A673 (cell line): ENCODE data around the gene CC2D1A. TPM values are rescaled to one million over a fixed set of nuclear protein-coding genes. Genes with fewer than 3 reads are reported as not detected.

Source experiments
- BruUV-seq: library from RNA; stranded (reverse); fragments of 400-500 nt; replicated peaks from 2 replicates; lab custom pipeline; 2021; lab: Mats Ljungman, UMichigan
- CTCF ChIA-PET: fragments of 300-600 bp; sonication (Branson Sonifier 250); formaldehyde crosslinking; loops from one replicate; lab custom pipeline; 2022; ENCODE audit warnings: antibody characterized with exemption; lab: Charles Lee
- POLR2A ChIA-PET: fragments of 300-600 bp; sonication (Branson Sonifier 250); formaldehyde crosslinking; loops from one replicate; lab custom pipeline; 2022; ENCODE audit warnings: antibody characterized with exemption; ENCODE audit not compliant: low non-redundant PET; lab: Charles Lee
- DNase-seq: peaks from one replicate; pipeline ENCODE4 v3.0.0-alpha.2; 2015; ENCODE audit warnings: low spot score
- H3K27ac ChIP-seq: fragments of 200-600 bp; sonication (generic); 2 replicates; pipeline ENCODE4 v1.5.1; 2016; ENCODE audit warnings: mixed run types, low read depth, mild to moderate bottlenecking, mixed read lengths, antibody characterized with exemption, low read length; ENCODE audit not compliant: poor library complexity, severe bottlenecking
- H3K27me3 ChIP-seq: fragments of 200-600 bp; sonication (generic); replicated peaks from 2 replicates; pipeline ENCODE4 v1.6.1; 2017; ENCODE audit warnings: mixed run types, low read depth, mild to moderate bottlenecking, mixed read lengths, antibody characterized with exemption, low read length; ENCODE audit not compliant: insufficient read depth, poor library complexity
- H3K36me3 ChIP-seq: fragments of 200-600 bp; sonication (generic); 2 replicates; pipeline ENCODE4 v1.6.1; 2016; ENCODE audit warnings: mixed run types, mild to moderate bottlenecking, mixed read lengths, antibody characterized with exemption, low read length; ENCODE audit not compliant: insufficient read depth, poor library complexity, severe bottlenecking
- H3K4me1 ChIP-seq: fragments of 200-600 bp; sonication (generic); 2 replicates; pipeline ENCODE4 v1.6.1; 2017; ENCODE audit warnings: mixed run types, mild to moderate bottlenecking, mixed read lengths, antibody characterized with exemption, low read length; ENCODE audit not compliant: insufficient read depth, poor library complexity, severe bottlenecking
- H3K4me3 ChIP-seq: fragments of 200-600 bp; sonication (generic); 2 replicates; pipeline ENCODE4 v1.5.1; 2016; ENCODE audit warnings: low read depth, mixed run types, mild to moderate bottlenecking, mixed read lengths, low read length; ENCODE audit not compliant: poor library complexity, severe bottlenecking
- H3K9me3 ChIP-seq: fragments of 200-600 bp; sonication (generic); 2 replicates; pipeline ENCODE4 v1.6.1; 2016; ENCODE audit warnings: mixed run types, low read depth, mild to moderate bottlenecking, mixed read lengths, antibody characterized with exemption, low read length; ENCODE audit not compliant: poor library complexity, severe bottlenecking
- EZH2 ChIP-seq: fragments of 200-600 bp; sonication (generic); IDR thresholded peaks from 2 replicates; pipeline ENCODE4 v1.6.1; 2017; ENCODE audit warnings: borderline replicate concordance, low read depth, mild to moderate bottlenecking, mixed read lengths, antibody characterized with exemption, low read length; ENCODE audit not compliant: poor library complexity, severe bottlenecking
- intact Hi-C: fragments of 100-400 bp; cut with micrococcal nuclease; formaldehyde crosslinking; loops from one replicate; pipeline ENCODE4 v1.10.0; 2022; ENCODE audit not compliant: unreplicated experiment
- total RNA-seq: library from RNA; stranded (reverse); gene quantifications from 2 replicates; pipeline ENCODE4 v1.2.3, GENCODE V29; 2021
- TF ChIP-seq, protein P1 (sequence below): fragments of 300-800, 200-600 bp; sonication (generic); conservative IDR thresholded peaks from 2 replicates; pipeline ENCODE4 v1.5.1; 2017; ENCODE audit warnings: low read depth, mild to moderate bottlenecking, antibody characterized with exemption, low read length, moderate library complexity, mixed read lengths

Gene CC2D1A
- total RNA-seq, 1 experiment from 2014 or later = 38.6 TPM

GRCh38 chr19:13923194-13923987 is 17.4 kb downstream of the CC2D1A start:
- Histone ChIP-seq H3K27ac (no peak overlapping the region), H3K4me3 (no peak overlapping the region), H3K36me3 (peaks cover 26% of the 10 kb centered on the region), H3K4me1 (no peaks in the 10 kb centered on the region), H3K9me3 (peaks cover 5% of the 10 kb centered on the region), H3K27me3 (no peaks in the 10 kb centered on the region)
- intact Hi-C loops = no loop called here
- POLR2A ChIA-PET = no interaction called here
- no TSS peak for BruUV-seq
- no peak for DNase-seq
- TF ChIP-seq EZH2 = no peak
- TF ChIP-seq, protein P1, sequence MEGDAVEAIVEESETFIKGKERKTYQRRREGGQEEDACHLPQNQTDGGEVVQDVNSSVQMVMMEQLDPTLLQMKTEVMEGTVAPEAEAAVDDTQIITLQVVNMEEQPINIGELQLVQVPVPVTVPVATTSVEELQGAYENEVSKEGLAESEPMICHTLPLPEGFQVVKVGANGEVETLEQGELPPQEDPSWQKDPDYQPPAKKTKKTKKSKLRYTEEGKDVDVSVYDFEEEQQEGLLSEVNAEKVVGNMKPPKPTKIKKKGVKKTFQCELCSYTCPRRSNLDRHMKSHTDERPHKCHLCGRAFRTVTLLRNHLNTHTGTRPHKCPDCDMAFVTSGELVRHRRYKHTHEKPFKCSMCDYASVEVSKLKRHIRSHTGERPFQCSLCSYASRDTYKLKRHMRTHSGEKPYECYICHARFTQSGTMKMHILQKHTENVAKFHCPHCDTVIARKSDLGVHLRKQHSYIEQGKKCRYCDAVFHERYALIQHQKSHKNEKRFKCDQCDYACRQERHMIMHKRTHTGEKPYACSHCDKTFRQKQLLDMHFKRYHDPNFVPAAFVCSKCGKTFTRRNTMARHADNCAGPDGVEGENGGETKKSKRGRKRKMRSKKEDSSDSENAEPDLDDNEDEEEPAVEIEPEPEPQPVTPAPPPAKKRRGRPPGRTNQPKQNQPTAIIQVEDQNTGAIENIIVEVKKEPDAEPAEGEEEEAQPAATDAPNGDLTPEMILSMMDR = no peak
- CTCF ChIA-PET = no interaction called here

DNA sequence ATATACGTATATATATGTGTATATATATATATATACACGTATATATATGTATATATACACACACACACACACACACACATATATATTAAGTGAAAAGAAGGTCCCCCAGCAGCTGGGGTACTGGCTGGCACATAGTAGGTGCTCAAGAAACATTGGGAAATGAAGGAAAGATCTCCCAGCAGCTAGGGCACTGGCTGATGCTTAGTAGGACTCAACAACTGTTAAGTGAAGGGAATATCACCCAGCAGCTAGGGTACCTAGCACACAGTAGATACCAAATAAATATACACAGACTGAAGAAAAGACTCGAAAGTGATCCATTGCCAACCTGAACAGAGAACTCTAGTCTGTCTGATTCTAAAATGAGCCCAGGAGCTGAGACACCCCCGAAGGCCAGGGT is 20.0 kb downstream of the CC2D1A start:
- peaks cover 18% of the 10 kb centered on the region for H3K36me3 ChIP-seq
- CTCF ChIA-PET = no interaction called here
- DNase-seq = no peak
- no peaks in the 10 kb centered on the region for H3K27me3 ChIP-seq
- BruUV-seq = no TSS peak
- no peaks in the 10 kb centered on the region for H3K4me1 ChIP-seq
- no peak for TF ChIP-seq EZH2
- TF ChIP-seq, protein P1 = no peak
- POLR2A ChIA-PET = no interaction called here
- H3K9me3 ChIP-seq = peaks cover under 1% of the 10 kb centered on the region
- H3K4me3 ChIP-seq = no peak overlapping the region
- intact Hi-C loops = no loop called here
- no peak overlapping the region for H3K27ac ChIP-seq

GRCh38 chr19:13926715-13927114 is 20.7 kb downstream of the CC2D1A start:
- no peaks in the 10 kb centered on the region for H3K27me3 ChIP-seq
- no peak overlapping the region for H3K4me3 ChIP-seq
- TF ChIP-seq, protein P1 = no peak
- BruUV-seq = no TSS peak
- intact Hi-C loops = no loop called here
- no peaks in the 10 kb centered on the region for H3K9me3 ChIP-seq
- H3K36me3 ChIP-seq = peaks cover 11% of the 10 kb centered on the region
- CTCF ChIA-PET = no interaction called here
- POLR2A ChIA-PET = no interaction called here
- no peaks in the 10 kb centered on the region for H3K4me1 ChIP-seq
- no peak overlapping the region for H3K27ac ChIP-seq
- DNase-seq = no peak
